Measurements from ENCODE around the gene BTF3.

BTF3 gene

DNA sequence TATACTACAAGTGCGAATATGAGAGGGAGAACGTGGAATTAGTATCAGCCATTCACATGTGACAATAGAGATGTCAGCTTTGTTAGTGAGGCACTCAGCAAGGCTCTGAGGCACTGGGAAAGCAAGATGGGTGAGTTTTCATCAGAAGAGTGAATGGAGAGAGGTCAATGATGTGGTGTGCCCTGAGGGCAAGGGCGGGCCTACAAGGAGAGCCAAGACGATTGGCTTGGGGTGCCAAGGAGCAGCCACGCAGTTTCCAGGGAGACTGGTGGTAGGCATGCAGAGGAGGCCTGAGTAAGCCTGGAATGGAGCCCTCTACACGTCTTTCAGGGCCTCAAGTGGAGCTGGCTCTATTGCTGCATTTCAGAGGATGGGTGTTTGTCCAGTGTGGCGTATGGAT is 24.7 kb downstream of the BTF3 start:
- DNase-seq (ENCODE audit: low read depth in 2 of 2) = no peak

- no peak for DNase-seq (ENCODE audit: low read depth in 2 of 2)
Observed at GRCh38 chr5:73523861-73524260, 25.6 kb downstream of the BTF3 start.

GRCh38 chr5:73525606-73526203 is 27.5 kb downstream of the BTF3 start:
- no peak for DNase-seq (ENCODE audit: low read depth in 2 of 2)

DNA sequence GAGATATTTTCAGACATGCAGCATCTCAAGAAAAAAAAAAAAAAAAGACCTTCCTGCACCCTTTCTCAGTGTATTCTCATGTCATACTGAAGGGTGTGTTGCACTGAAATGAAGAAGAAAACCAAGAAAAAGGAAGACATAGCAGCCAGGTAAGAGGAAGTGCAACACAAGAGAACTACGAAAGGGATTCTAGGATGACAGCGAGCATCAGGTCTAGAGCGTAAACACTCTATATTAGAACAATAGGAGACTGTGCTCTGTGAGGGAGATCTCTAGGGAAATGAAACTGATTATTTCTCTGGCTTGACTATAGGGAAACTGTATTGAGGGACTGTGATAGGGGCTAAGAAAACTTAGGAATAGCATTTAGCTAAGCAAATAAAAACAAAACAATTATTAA is 30.0 kb downstream of the BTF3 start:
- no peak for DNase-seq (ENCODE audit: low read depth in 2 of 2)

- no peak for DNase-seq (ENCODE audit: low read depth in 2 of 2)
Observed at GRCh38 chr5:73529081-73529480, 30.8 kb downstream of the BTF3 start.

GRCh38 chr5:73531356-73531755 is 33.1 kb downstream of the BTF3 start:
- no peak for DNase-seq (ENCODE audit: low read depth in 2 of 2)

- no peak for DNase-seq (ENCODE audit: low read depth in 2 of 2)
Observed at GRCh38 chr5:73532195-73532594, 34.0 kb downstream of the BTF3 start.

DNA sequence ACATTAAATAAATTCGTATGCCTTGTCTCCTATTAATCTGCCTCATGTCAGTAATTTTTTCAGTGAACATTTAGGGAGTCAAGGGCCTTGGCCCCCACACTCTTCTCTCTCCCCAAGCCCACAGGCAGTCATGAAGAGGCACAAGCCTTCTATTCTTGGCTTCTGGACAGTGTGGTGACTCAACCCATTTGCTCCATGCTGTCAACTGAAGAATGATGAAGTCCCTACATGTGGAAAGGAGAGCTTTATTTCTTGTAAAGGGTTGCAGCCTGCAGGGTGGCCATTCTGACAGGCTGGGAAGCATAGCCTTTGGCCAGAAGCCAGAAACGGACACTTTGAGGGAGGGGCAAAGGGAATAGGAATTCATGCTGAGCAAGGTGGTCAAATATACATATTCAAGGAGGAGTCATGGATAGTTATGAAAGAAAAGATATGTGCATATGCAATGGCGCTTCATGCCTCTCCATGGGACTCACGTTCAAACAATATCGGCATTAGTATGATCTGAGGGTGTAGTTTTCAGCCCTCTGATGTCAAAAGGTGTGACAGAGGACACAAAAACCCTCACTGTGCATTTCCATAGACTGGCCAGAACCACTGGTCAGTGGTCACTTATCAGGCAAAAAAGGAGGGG is 35.9 kb downstream of the BTF3 start:
- DNase-seq (ENCODE audit: low read depth in 2 of 2) = no peak

- no peak for DNase-seq (ENCODE audit: low read depth in 2 of 2)
Observed at GRCh38 chr5:73534971-73535370, 36.7 kb downstream of the BTF3 start.

- no peak for DNase-seq (ENCODE audit: low read depth in 2 of 2)
Observed at GRCh38 chr5:73539730-73540129, 41.5 kb downstream of the BTF3 start.

- no peak for DNase-seq (ENCODE audit: low read depth in 2 of 2)
Observed at GRCh38 chr5:73540192-73540591, 42.0 kb downstream of the BTF3 start.

- no peak for DNase-seq (ENCODE audit: low read depth in 2 of 2)
Observed at GRCh38 chr5:73542020-73542419, 43.8 kb downstream of the BTF3 start.

GRCh38 chr5:73544429-73545402 is 46.5 kb downstream of the BTF3 start:
- no peak for DNase-seq (ENCODE audit: low read depth in 2 of 2)

GRCh38 chr5:73545403-73545779 is 47.1 kb downstream of the BTF3 start:
- no peak for DNase-seq (ENCODE audit: low read depth in 2 of 2)

DNA sequence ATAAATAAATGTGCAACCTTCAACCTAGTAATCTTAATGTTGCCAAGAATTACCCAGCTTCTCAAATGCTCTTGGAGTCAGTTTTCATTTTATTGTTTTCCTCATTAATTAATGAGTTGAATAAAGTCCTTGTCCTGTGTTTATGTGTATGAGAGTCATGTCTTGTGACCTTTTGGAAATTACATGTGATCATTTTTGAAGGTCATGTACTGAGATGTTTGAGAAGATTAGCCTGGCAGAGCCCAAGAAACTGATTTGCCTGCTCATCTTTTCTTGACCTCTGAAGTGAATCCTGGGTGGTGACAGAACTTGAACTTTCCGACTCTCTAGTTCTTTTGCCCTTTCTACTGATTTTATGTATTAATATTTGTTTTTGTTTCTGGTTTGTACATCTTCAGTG is 51.8 kb downstream of the BTF3 start:
- no peak for DNase-seq (ENCODE audit: low read depth in 2 of 2)

- no peak for DNase-seq (ENCODE audit: low read depth in 2 of 2)
Observed at GRCh38 chr5:73552642-73553041, 54.4 kb downstream of the BTF3 start.

All from stimulated activated CD4-positive, alpha-beta T cell treated with anti-CD3 and anti-CD28 coated beads, Interleukin-12 subunit alpha, Interleukin-12 subunit beta, amount 100 ng/mL, for 24 hours (primary cell).